Natural killer cell treated with Interleukin-12 subunit alpha and Interleukin-12 subunit beta and Interleukin-15 and Interleukin-18, amount 100 ng/mL, for 72 hours (primary cell): ENCODE measurements around the gene MGST2. TPM values are rescaled to one million over a fixed set of nuclear protein-coding genes. Genes with fewer than 3 reads are reported as not detected.
"Not testable (repeated sequence)": the region's sequence is repeated elsewhere in the genome, so short reads cannot be mapped to it uniquely, and the experiment has no call there.

Source experiments
- ATAC-seq, 2 donors: fragments of 150-1000 bp; cut with Tn5 transposase in 1 of 2; sonication (Bioruptor Pico), chemical (Tn5 transposase) in 1 of 2; 2 replicates each; pipeline ENCODE4 v1.10.0; 2021
- DNase-seq: peaks from one replicate; pipeline ENCODE4 v3.0.0; 2022; ENCODE audit warnings: low spot score
- H3K27ac Mint-ChIP-seq, 2 donors: 1 replicate in 1 of 2; 2 replicates in 1 of 2; pipeline ENCODE4 v1.8.0; 2022; ENCODE audit warnings: mixed read lengths in 2 of 2, mild to moderate bottlenecking in 1 of 2, moderate library complexity in 1 of 2
- H3K27me3 Mint-ChIP-seq, 2 donors: 1 replicate in 1 of 2; 2 replicates in 1 of 2; pipeline ENCODE4 v1.8.0; 2022; ENCODE audit warnings: mixed read lengths in 2 of 2
- H3K36me3 Mint-ChIP-seq: one replicate; pipeline ENCODE4 v1.8.0; 2022; ENCODE audit warnings: mixed read lengths
- H3K4me1 Mint-ChIP-seq, 2 donors: 1 replicate in 1 of 2; 2 replicates in 1 of 2; pipeline ENCODE4 v1.8.0; 2022; ENCODE audit warnings: low read depth in 2 of 2, mixed read lengths in 2 of 2, mild to moderate bottlenecking in 1 of 2
- H3K4me3 Mint-ChIP-seq: one replicate; pipeline ENCODE4 v1.8.0; 2022; ENCODE audit warnings: mixed read lengths
- H3K9me3 Mint-ChIP-seq: 2 replicates; pipeline ENCODE4 v1.8.0; 2022; ENCODE audit warnings: mixed read lengths
- total RNA-seq, 2 donors: library from RNA; stranded (reverse); gene quantifications; one replicate each; pipeline ENCODE4 v1.2.3, GENCODE V29; 2022

MGST2 gene
- total RNA-seq, 2 donors from 2014 or later, result 8.2 to 19.0 TPM

DNA sequence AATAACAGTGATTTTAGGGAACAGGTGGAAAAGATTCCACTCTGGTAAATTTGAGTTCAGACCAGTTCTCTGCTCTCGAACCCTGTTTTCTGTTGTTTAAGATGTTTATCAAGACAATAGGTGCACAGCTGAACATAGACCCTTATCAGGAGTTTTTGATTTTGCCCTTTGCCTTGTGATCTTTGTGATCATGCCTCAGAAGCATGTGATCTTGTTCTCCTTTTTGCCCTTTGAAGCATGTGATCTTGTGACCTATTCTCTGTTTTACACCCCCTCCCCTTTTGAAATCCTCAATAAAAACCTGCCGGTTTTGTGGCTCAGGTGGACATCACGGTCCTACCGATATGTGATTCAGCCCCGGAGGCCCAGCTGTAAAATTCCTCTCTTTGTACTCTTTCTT lies 32.9 kb upstream of the MGST2 start:
- not testable (repeated sequence) for H3K9me3 Mint-ChIP-seq, H3K36me3 Mint-ChIP-seq, H3K27ac Mint-ChIP-seq, H3K4me1 Mint-ChIP-seq, H3K4me3 Mint-ChIP-seq, DNase-seq, ATAC-seq
- H3K27me3 Mint-ChIP-seq, result peaks cover 24 to 49% of the 10 kb centered on the region in 2 donors

- H3K4me3 Mint-ChIP-seq, result no peak overlapping the region
- ATAC-seq (no peak), DNase-seq (no peak)
Measured at GRCh38 chr4:139633195-139633594, 32.4 kb upstream of the MGST2 start.

GRCh38 chr4:139633661-139634060 lies 32.0 kb upstream of the MGST2 start:
- DNase-seq (no peak), ATAC-seq (no peak)
- peaks cover 1% of the 10 kb centered on the region for H3K9me3 Mint-ChIP-seq
- no peaks in the 10 kb centered on the region for H3K4me1 Mint-ChIP-seq
- no peak overlapping the region for H3K4me3 Mint-ChIP-seq
- H3K36me3 Mint-ChIP-seq, result peaks cover 6% of the 10 kb centered on the region
- H3K27ac Mint-ChIP-seq, result no peak overlapping the region
- peaks cover 24 to 49% of the 10 kb centered on the region in 2 donors for H3K27me3 Mint-ChIP-seq

More at GRCh38 chr4:139633195-139633594, 32.4 kb upstream of the MGST2 start:
- H3K27me3 Mint-ChIP-seq, result peaks cover 24 to 49% of the 10 kb centered on the region in 2 donors
- peaks cover 6% of the 10 kb centered on the region for H3K36me3 Mint-ChIP-seq
- no peaks in the 10 kb centered on the region for H3K4me1 Mint-ChIP-seq
- H3K27ac Mint-ChIP-seq, result no peak overlapping the region
- no peaks in the 10 kb centered on the region for H3K9me3 Mint-ChIP-seq

DNA sequence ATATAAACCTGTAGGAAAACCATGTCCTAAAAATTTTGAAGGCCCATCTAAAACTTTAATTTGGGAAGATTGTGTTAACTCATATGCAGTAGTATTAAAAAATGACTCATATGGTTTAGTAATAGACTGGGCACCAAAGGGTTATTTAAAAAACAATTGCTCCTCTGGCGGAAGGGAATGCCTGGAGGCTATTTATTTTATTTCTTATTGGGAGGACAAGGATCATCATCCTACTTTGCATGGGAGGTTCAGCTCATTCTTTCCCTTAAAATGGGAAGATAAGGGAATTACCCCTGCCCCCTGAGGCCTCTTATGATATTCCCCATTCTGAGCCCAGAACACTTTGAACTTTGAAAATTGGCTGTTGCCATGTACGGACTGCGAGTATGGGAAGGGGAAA lies 29.7 kb upstream of the MGST2 start:
- no peak for ATAC-seq
- Mint-ChIP-seq H3K27ac (no peak overlapping the region), H3K9me3 (peaks cover 5% of the 10 kb centered on the region), H3K27me3 (peaks cover 23 to 39% of the 10 kb centered on the region in 2 donors), H3K4me1 (no peaks in the 10 kb centered on the region), H3K4me3 (no peak overlapping the region), H3K36me3 (peaks cover 6% of the 10 kb centered on the region)
- no peak for DNase-seq

- H3K27me3 Mint-ChIP-seq, result peaks cover 20 to 29% of the 10 kb centered on the region in 2 donors
- H3K4me3 Mint-ChIP-seq, H3K36me3 Mint-ChIP-seq, H3K27ac Mint-ChIP-seq, H3K9me3 Mint-ChIP-seq, ATAC-seq, H3K4me1 Mint-ChIP-seq, DNase-seq: not testable (repeated sequence)
Measured at GRCh38 chr4:139638306-139638705, 27.3 kb upstream of the MGST2 start.

GRCh38 chr4:139639654-139640053 lies 26.0 kb upstream of the MGST2 start:
- no peak overlapping the region for H3K27ac Mint-ChIP-seq

DNA sequence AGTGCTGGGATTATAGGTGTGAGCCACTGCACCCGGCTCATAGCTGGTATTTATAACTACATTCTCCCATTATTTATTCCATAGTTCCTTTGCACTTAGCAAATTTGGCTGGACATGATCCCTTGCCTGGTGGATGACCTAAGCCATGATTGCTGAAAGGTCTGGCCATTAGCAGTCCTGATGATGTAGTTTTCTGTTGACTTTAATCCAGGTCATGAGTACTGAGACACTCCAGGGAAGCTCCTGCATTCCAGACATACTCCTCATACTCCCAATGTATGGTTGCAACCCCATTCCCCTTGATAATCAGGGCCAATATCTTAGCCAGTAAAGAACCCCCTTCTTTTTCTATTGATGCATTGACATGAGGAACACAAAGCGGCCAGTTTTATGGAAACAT lies 24.4 kb upstream of the MGST2 start:
- Mint-ChIP-seq H3K4me3 (no peak overlapping the region), H3K36me3 (peaks cover 6% of the 10 kb centered on the region), H3K27ac (no peak overlapping the region), H3K4me1 (no peaks in the 10 kb centered on the region), H3K27me3 (peaks cover 11 to 17% of the 10 kb centered on the region in 2 donors), H3K9me3 (peaks cover 5% of the 10 kb centered on the region)
- DNase-seq (no peak), ATAC-seq (no peak)

More at GRCh38 chr4:139639654-139640053, 26.0 kb upstream of the MGST2 start:
- H3K9me3 Mint-ChIP-seq, result peaks cover 5% of the 10 kb centered on the region
- H3K27me3 Mint-ChIP-seq, result peaks cover 16 to 27% of the 10 kb centered on the region in 2 donors
- H3K36me3 Mint-ChIP-seq, result peaks cover 6% of the 10 kb centered on the region
- ATAC-seq (no peak), DNase-seq (no peak)
- no peak overlapping the region for H3K4me3 Mint-ChIP-seq
- H3K4me1 Mint-ChIP-seq, result no peaks in the 10 kb centered on the region

DNA sequence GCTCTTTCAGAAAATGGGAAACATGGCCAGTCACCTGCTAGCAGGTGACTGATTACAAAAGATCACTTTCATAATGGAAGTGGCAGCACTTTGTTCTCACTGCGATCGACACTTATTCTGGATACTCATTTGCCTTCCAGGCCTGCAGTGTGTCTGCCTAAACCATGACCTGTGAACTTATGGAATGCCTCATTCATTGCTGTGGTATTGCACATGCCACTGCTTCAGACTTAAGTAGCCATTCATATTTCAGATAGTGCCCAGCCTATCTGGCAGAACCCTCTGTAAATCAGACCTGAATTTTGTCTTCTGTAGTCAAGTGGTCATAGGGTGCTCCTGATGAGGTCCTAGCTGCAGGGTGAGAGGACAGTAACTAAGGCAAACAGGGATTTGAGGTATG lies 23.3 kb upstream of the MGST2 start:
- DNase-seq (no peak), ATAC-seq (no peak)
- H3K36me3 Mint-ChIP-seq, result peaks cover 5% of the 10 kb centered on the region
- no peak overlapping the region for H3K4me3 Mint-ChIP-seq
- no peak overlapping the region for H3K27ac Mint-ChIP-seq
- H3K9me3 Mint-ChIP-seq, result peaks cover 5% of the 10 kb centered on the region
- H3K27me3 Mint-ChIP-seq, result peaks cover 11 to 23% of the 10 kb centered on the region in 2 donors
- H3K4me1 Mint-ChIP-seq, result no peaks in the 10 kb centered on the region

- H3K4me3 Mint-ChIP-seq, result no peak overlapping the region
- ATAC-seq (peak in 1 of 2 donors; percentile 49), DNase-seq (no peak)
- H3K27me3 Mint-ChIP-seq, result peaks cover 11 to 23% of the 10 kb centered on the region in 2 donors
- H3K4me1 Mint-ChIP-seq, result no peaks in the 10 kb centered on the region
- H3K36me3 Mint-ChIP-seq, result no peaks in the 10 kb centered on the region
- peaks cover 5% of the 10 kb centered on the region for H3K9me3 Mint-ChIP-seq
- H3K27ac Mint-ChIP-seq, result no peak overlapping the region
Measured at GRCh38 chr4:139643042-139643895, 22.4 kb upstream of the MGST2 start.

- DNase-seq (no peak), ATAC-seq (no peak)
- Mint-ChIP-seq H3K4me3 (no peak overlapping the region), H3K4me1 (no peaks in the 10 kb centered on the region), H3K27ac (no peak overlapping the region), H3K27me3 (peaks cover 7 to 23% of the 10 kb centered on the region in 2 donors), H3K36me3 (no peaks in the 10 kb centered on the region), H3K9me3 (no peaks in the 10 kb centered on the region)
Measured at GRCh38 chr4:139645458-139645857, 20.2 kb upstream of the MGST2 start.

DNA sequence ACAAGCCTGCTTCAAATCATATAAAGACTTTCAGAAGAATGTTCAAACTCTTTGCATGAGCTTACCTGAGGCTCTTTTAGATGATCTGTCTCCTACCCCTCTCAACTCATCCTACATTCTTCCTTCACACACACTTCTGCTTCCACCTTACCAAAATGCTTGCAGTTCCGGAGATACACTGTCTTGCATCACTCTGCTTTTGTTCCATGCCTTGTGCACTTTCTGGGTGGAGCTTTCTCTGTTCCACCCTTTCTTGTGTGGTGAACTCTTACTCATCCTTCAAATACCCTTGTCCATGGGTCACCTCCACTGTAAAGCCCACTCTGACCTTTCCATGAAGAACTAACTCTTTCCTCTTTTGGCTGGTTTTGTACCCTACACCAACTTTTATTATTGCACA lies 18.4 kb upstream of the MGST2 start:
- DNase-seq (no peak), ATAC-seq (no peak)
- Mint-ChIP-seq H3K4me1 (peaks cover 6 to 9% of the 10 kb centered on the region in 2 donors), H3K36me3 (no peaks in the 10 kb centered on the region), H3K27ac (no peak overlapping the region), H3K9me3 (no peaks in the 10 kb centered on the region), H3K4me3 (no peak overlapping the region), H3K27me3 (peaks cover 7 to 23% of the 10 kb centered on the region in 2 donors)

- ATAC-seq (no peak), DNase-seq (no peak)
- H3K27ac Mint-ChIP-seq, result no peak overlapping the region
- peaks cover 10 to 19% of the 10 kb centered on the region in 2 donors for H3K27me3 Mint-ChIP-seq
- H3K9me3 Mint-ChIP-seq, result no peaks in the 10 kb centered on the region
- H3K4me3 Mint-ChIP-seq, result no peak overlapping the region
- H3K36me3 Mint-ChIP-seq, result no peaks in the 10 kb centered on the region
- peaks cover 6 to 9% of the 10 kb centered on the region in 2 donors for H3K4me1 Mint-ChIP-seq
Measured at GRCh38 chr4:139647952-139648351, 17.7 kb upstream of the MGST2 start.

DNA sequence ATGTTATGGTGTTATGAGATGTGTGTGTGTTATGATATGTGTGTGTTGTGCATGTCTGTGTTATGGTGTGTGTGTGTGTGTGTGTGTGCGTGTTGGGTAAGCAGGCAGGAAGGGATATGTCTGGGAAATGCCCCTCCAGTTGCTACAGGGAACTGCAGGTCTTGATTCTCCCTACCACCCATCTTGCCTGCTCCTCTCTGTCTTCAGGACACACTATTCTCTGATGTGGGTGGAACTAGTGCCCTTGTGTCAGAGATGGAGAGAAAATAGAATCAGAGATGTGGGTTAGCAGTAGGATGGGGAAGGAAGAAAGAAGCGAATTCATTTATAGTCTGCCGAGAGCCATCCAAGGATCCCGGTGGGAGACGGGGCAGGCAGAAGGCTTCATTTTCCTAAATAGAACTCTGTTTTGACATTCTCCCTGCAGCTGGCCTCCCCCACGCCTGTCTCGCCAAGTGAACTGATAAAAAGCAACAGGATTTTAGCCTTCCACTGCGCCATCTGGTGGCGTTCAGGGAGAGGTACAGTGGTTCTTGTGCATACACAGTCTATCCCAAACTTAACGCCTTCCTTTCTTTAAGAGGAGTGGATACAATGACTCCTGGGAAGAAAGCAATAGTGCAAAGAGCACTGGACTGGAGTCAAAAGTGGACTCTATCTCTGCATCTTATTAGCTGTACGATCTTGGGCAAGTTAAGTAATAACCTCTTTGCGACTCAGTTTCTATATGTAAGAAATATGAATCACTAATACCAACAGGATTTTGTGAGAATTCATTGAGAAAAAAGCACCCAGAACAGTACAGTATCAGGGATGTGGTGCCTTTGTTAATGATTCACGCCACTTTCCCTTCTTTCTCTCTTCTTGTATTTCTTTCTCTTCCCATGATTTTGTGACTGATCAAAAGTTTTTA lies 14.1 kb upstream of the MGST2 start:
- Mint-ChIP-seq H3K9me3 (no peaks in the 10 kb centered on the region), H3K27me3 (peaks cover 6 to 11% of the 10 kb centered on the region in 2 donors), H3K4me3 (no peak overlapping the region), H3K27ac (no peak overlapping the region), H3K36me3 (no peaks in the 10 kb centered on the region), H3K4me1 (peaks cover 6 to 9% of the 10 kb centered on the region in 2 donors)
- DNase-seq, result peak; percentile 69
- peak; percentile 69 to 77 for ATAC-seq

- Mint-ChIP-seq H3K9me3 (no peaks in the 10 kb centered on the region), H3K36me3 (no peaks in the 10 kb centered on the region)
Measured at GRCh38 chr4:139654516-139654915, 11.1 kb upstream of the MGST2 start.

More at GRCh38 chr4:139654516-139654915, 11.1 kb upstream of the MGST2 start:
- Mint-ChIP-seq H3K27ac (no peak overlapping the region), H3K27me3 (peaks cover 6 to 11% of the 10 kb centered on the region in 2 donors), H3K4me1 (peaks cover 24 to 25% of the 10 kb centered on the region in 2 donors), H3K4me3 (no peak overlapping the region)
- no peak for ATAC-seq
- DNase-seq, result no peak
